Activated T-helper 9 cell treated with anti-CD3 and anti-CD28 coated beads, Interleukin-2, amount 50 U/mL, for 16 hours (primary cell): ENCODE results near the gene TMEM107.

Experiments used
- DNase-seq: peaks from one replicate; pipeline ENCODE4 v3.0.0-alpha.2; 2020; ENCODE audit warnings: low read depth

TMEM107 gene

GRCh38 chr17:8162233-8162996 lies 13.8 kb downstream of the TMEM107 start, which contains the start of gene VAMP2:
TSS of gene VAMP2 (minus strand) at chr17:8162948. CDS start at chr17:8162879, 69 bp downstream.
- peak; percentile 83 for DNase-seq

- DNase-seq: no peak
Measured at GRCh38 chr17:8161289-8162232, 14.6 kb downstream of the TMEM107 start.

GRCh38 chr17:8160741-8161221 lies 15.4 kb downstream of the TMEM107 start:
- no peak for DNase-seq

GRCh38 chr17:8160224-8160577 lies 16.0 kb downstream of the TMEM107 start:
- no peak for DNase-seq

GRCh38 chr17:8159459-8160223 lies 16.5 kb downstream of the TMEM107 start:
- no peak for DNase-seq

- no peak for DNase-seq
Measured at GRCh38 chr17:8159032-8159400, 17.2 kb downstream of the TMEM107 start.

GRCh38 chr17:8158267-8159031 lies 17.7 kb downstream of the TMEM107 start:
- DNase-seq: peak; percentile 81

GRCh38 chr17:8156246-8156992 lies 19.8 kb downstream of the TMEM107 start:
- peak; percentile 100 for DNase-seq

GRCh38 chr17:8155996-8156245 lies 20.3 kb downstream of the TMEM107 start:
- no peak for DNase-seq

GRCh38 chr17:8155231-8155995 lies 20.8 kb downstream of the TMEM107 start:
- DNase-seq: no peak

GRCh38 chr17:8154608-8155155 lies 21.5 kb downstream of the TMEM107 start:
- no peak for DNase-seq

GRCh38 chr17:8153957-8154607 lies 22.1 kb downstream of the TMEM107 start:
- peak; percentile 79 for DNase-seq

- DNase-seq: no peak
Measured at GRCh38 chr17:8153525-8153956, 22.6 kb downstream of the TMEM107 start.

GRCh38 chr17:8153031-8153451 lies 23.1 kb downstream of the TMEM107 start:
- DNase-seq: no peak

- peak; percentile 82 for DNase-seq
Measured at GRCh38 chr17:8152112-8152775, 23.9 kb downstream of the TMEM107 start, which contains the start of gene PER1. TSS of gene PER1 (minus strand) at chr17:8152404. CDS start at chr17:8150706, 1,698 bp downstream.

GRCh38 chr17:8151641-8152111 lies 24.5 kb downstream of the TMEM107 start:
- no peak for DNase-seq

GRCh38 chr17:8151120-8151640 lies 25.0 kb downstream of the TMEM107 start:
- peak; percentile 84 for DNase-seq
